Measurements from ENCODE around the gene IGSF8.
"Not testable (repeated sequence)": the region's sequence is repeated elsewhere in the genome, so short reads cannot be mapped to it uniquely, and the experiment has no call there.

DNA sequence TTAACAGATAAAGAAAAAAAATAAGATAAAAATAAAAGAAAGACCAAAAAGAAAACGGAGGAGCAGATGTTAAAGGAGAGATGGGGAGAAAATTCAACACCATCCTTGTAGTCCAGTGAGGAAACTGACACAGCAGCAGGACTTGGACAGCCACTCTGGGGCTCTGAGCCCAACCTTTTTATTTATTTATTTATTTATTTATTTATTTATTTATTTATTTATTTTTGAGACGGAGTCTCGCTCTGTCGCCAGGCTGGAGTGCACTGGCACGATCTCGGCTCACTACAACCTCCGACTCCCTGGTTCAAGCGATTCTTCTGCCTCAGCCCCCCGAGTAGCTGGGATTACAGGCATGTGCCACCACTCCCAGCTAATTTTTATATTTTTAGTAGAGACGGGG is 13.0 kb upstream of the IGSF8 start:
- TF ChIP-seq, protein P1, sequence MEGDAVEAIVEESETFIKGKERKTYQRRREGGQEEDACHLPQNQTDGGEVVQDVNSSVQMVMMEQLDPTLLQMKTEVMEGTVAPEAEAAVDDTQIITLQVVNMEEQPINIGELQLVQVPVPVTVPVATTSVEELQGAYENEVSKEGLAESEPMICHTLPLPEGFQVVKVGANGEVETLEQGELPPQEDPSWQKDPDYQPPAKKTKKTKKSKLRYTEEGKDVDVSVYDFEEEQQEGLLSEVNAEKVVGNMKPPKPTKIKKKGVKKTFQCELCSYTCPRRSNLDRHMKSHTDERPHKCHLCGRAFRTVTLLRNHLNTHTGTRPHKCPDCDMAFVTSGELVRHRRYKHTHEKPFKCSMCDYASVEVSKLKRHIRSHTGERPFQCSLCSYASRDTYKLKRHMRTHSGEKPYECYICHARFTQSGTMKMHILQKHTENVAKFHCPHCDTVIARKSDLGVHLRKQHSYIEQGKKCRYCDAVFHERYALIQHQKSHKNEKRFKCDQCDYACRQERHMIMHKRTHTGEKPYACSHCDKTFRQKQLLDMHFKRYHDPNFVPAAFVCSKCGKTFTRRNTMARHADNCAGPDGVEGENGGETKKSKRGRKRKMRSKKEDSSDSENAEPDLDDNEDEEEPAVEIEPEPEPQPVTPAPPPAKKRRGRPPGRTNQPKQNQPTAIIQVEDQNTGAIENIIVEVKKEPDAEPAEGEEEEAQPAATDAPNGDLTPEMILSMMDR (conservative IDR thresholded peaks at IDR 0.05; ENCODE audit: low read depth, low read length), result not testable (repeated sequence)
- TF ChIP-seq EZH2 (IDR thresholded peaks at IDR 0.05; ENCODE audit: borderline replicate concordance, low read depth, low read length, poor library complexity, severe bottlenecking), result not testable (repeated sequence)

Measured in A673 (cell line).